ENCODE data around the gene CDH9.

DNA sequence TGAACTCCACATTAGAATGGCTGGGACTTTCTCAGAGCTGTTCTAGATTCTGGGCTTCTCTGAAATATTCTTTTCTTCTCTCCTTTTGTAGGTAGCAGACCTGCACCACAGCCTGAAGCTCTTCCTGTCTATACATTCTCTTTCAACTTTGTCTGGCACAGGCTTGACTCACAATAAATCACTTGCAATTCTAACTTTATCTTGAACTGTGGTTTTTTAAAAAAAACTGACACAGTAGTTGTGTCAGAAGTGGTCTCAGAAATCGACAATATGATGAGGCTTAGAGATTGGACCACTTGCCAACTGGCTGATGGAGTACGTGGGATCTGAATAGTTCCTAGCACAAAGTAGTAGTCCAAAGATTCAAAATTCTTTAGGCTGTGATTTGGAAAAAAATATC is 24.1 kb upstream of the CDH9 start:
- TF ChIP-seq, protein P1, sequence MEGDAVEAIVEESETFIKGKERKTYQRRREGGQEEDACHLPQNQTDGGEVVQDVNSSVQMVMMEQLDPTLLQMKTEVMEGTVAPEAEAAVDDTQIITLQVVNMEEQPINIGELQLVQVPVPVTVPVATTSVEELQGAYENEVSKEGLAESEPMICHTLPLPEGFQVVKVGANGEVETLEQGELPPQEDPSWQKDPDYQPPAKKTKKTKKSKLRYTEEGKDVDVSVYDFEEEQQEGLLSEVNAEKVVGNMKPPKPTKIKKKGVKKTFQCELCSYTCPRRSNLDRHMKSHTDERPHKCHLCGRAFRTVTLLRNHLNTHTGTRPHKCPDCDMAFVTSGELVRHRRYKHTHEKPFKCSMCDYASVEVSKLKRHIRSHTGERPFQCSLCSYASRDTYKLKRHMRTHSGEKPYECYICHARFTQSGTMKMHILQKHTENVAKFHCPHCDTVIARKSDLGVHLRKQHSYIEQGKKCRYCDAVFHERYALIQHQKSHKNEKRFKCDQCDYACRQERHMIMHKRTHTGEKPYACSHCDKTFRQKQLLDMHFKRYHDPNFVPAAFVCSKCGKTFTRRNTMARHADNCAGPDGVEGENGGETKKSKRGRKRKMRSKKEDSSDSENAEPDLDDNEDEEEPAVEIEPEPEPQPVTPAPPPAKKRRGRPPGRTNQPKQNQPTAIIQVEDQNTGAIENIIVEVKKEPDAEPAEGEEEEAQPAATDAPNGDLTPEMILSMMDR (IDR thresholded peaks at IDR 0.05): no peak
- TF ChIP-seq GATA3 (IDR thresholded peaks at IDR 0.05; ENCODE audit: borderline replicate concordance): no peak
- TF ChIP-seq EP300 (IDR thresholded peaks at IDR 0.05): no peak
- TF ChIP-seq JUN (IDR thresholded peaks at IDR 0.05): no peak
- TF ChIP-seq SMC3 (IDR thresholded peaks at IDR 0.05): no peak
- no peak for TF ChIP-seq POLR2A (IDR thresholded peaks at IDR 0.05; ENCODE audit: low read length)
- no peak for TF ChIP-seq POLR2AphosphoS2 (conservative IDR thresholded peaks at IDR 0.05; ENCODE audit: low read length)
- no peak for TF ChIP-seq MYC (IDR thresholded peaks at IDR 0.05; ENCODE audit: borderline replicate concordance, low read length)
